Bone marrow (tissue), 2 donors: ENCODE data around the gene MPZL3.
"Not testable (repeated sequence)": the region's sequence is repeated elsewhere in the genome, so short reads cannot be mapped to it uniquely, and the experiment has no call there.

Source experiments
- DNase-seq, 2 donors: peaks; one replicate each; lab custom pipeline; 2025; lab: John Stamatoyannopoulos, UW

MPZL3 gene

DNA sequence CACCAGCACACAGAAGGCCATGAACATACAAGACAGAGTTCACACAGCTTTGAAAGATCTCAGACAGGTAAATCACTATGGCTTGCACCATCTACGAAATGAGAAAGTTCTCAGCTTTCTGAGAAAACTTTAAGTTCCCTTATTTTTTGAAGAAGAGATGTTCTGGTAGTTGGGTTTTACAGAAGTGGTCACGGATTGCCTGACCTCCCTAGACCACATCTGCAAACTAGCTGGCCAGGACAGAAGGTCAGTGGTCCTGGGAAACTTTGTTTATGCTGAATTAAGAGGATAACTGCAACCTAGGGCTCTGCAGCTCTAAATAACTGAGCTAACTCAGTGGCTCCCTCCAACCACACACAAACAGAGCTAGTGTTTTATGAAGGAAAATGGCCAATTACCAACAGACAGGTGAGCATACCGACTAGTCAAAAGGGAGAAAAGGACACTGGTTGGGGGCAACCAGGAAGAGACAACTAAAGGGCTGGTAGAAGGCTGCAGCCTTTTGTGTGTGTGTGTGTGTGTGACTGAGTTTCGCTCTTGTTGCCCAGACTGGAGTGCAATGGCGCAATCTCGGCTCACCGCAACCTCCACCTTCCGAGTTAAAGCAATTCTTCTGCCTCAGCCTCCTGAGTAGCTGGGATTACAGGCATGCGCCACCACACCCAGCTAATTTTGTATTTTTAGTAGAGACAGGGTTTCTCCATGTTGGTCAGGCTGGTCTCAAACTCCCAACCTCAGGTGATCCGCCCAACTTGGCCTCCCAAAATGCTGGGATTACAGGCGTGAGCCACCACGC, 67.2 kb downstream of the MPZL3 start:
- no peak for DNase-seq

DNA sequence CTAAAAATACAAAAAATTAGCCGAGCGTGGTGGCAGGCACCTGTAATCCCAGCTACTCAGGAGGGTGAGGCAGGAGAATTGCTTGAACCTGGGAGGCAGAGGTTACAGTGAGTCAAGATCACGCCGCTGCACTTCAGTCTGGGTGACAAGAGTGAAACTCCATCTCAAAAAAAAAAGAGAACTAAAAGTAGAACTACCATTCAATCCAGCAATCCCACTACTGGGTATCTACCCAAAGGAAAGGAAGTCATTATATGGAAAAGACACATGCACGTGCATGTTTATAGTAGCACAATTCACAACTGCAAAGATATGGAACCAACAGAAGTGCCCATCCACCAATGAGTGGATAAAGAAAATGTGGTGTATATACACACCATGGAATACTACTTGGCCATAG, 68.5 kb downstream of the MPZL3 start:
- DNase-seq = not testable (repeated sequence)

DNA sequence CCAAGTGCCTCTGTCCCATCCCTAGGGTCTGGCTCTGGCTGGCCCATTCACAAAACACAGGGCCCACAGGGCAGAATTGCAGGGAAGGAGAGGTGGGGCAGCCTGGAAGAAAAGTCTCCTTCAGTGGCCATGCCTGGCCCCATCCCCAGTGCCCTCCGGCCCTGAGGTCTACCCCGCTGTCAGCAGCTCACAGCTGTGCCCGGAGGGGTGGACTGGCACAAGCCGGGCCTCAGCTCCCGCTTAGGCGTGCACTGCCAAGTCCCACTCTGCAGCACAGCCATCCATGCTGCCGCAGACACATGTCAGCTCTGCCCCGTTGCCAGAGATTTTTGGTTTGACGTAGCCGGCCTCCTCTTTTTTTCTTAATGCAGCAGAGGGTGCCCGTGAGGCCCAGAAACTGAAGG, 71.9 kb downstream of the MPZL3 start:
- DNase-seq = no peak

DNA sequence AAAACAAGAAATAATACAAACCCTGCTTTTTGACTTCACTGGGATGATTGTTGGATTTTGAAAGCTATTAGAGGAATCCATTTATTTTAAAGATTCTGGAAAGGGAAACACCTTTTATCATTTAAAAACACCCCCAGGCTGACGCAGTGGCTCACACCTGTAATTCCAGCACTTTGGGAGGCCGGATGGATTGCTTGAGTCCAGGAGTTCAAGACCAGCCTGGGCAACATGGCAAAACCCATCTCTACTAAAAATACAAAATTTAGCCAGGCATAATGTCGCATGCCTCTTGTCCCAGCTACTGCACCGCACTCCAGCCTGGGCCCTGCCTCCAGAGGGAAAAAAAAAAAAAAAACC, 75.4 kb downstream of the MPZL3 start:
- DNase-seq = no peak
